Heart right ventricle (tissue), 16 donors: Measurements from ENCODE around the gene MPHOSPH9. TPM values are rescaled to one million over a fixed set of nuclear protein-coding genes. Genes with fewer than 3 reads are reported as not detected.
A peak's percentile ranks its signal among the peaks of the same experiment; 100 is the strongest.

Source experiments
- ATAC-seq, 8 donors: fragments of 200-7000 bp; cut with Tn5 transposase; one replicate each; pipeline ENCODE4 v1.9.1; 2020; ENCODE audit warnings: mild to moderate bottlenecking in 8 of 8, moderate library complexity in 8 of 8, moderate number of reproducible peaks in 1 of 8
- DNase-seq, 2 donors: peaks; one replicate each; pipeline ENCODE4 v3.0.0-alpha.2; 2020
- H3K27ac ChIP-seq, 10 donors: fragments of 200-600 bp; sonication (generic) in 2 of 10; one replicate each; pipeline versions ENCODE4 v1.5.0 to v1.8.0; 2020 to 2022; ENCODE audit warnings: mild to moderate bottlenecking in 3 of 10
- H3K27me3 ChIP-seq, 7 donors: fragments of 200-600 bp; one replicate each; pipeline ENCODE4 v1.8.0; 2021 to 2022; ENCODE audit warnings: mild to moderate bottlenecking in 2 of 7
- H3K36me3 ChIP-seq, 9 donors: fragments of 200-600 bp; sonication (generic) in 1 of 9; one replicate each; pipeline versions ENCODE4 v1.5.0 to v1.8.0; 2020 to 2022; ENCODE audit warnings: mild to moderate bottlenecking in 2 of 9
- H3K4me1 ChIP-seq, 9 donors: fragments of 200-600 bp; sonication (generic) in 1 of 9; one replicate each; pipeline versions ENCODE4 v1.5.0 to v1.8.0; 2020 to 2022; ENCODE audit warnings: mild to moderate bottlenecking in 4 of 9
- H3K4me3 ChIP-seq, 10 donors: fragments of 200-600 bp; sonication (generic) in 2 of 10; one replicate each; pipeline versions ENCODE4 v1.5.0 to v1.8.0; 2020 to 2022; ENCODE audit warnings: mild to moderate bottlenecking in 7 of 10, moderate library complexity in 2 of 10
- H3K9me3 ChIP-seq, 11 donors: fragments of 200-600 bp in 10 of 11; sonication (generic) in 2 of 11; one replicate each; pipeline versions ENCODE4 v1.5.0 to v1.8.0; 2013 to 2022; ENCODE audit warnings: mild to moderate bottlenecking in 2 of 11, control low read depth in 1 of 11, moderate library complexity in 1 of 11
- WGBS, 2 donors: extraction: QIAGEN DNeasy Blood & Tissue Kit; methylation state at CpG; one replicate each; pipeline ENCODE4 v1.1.7; 2013; ENCODE audit warnings: inconsistent platforms in 1 of 2; 5-methylcytosine and 5-hydroxymethylcytosine counted together
- intact Hi-C, 10 donors: fragments of 100-400 bp; cut with DNase I; formaldehyde crosslinking; loops; one replicate each; pipeline versions ENCODE4 v1.11.1 to v1.14.2; 2022
- long read RNA-seq, 3 donors: library from polyadenylated mRNA; unstranded; transcript quantifications; one replicate each; pipeline ENCODE4 v2.0.0, GENCODE V29; 2020 to 2021
- polyA plus RNA-seq, 2 donors: library from polyadenylated mRNA; stranded (reverse); fragments of 200-250 nt; gene quantifications; one replicate each; pipeline ENCODE4 v1.2.3, GENCODE V29; 2013
- total RNA-seq, 10 donors: library from RNA; stranded (reverse); fragmentation: NEBNext Ultra II Directional in 3 of 10; extraction: Animal tissue kit (Norgen Biotek cat#: 25700) in 3 of 10; gene quantifications; one replicate each; pipeline versions ENCODE4 v1.2.1 to v1.2.4, GENCODE V29; 2021 to 2023
- TF ChIP-seq, protein P1 (sequence below), 9 donors: fragments of 200-600 bp; sonication (generic) in 2 of 9; IDR thresholded peaks; one replicate each; pipeline versions ENCODE4 v1.5.0 to v1.8.0; 2021 to 2022; ENCODE audit warnings: antibody characterized with exemption in 9 of 9, mild to moderate bottlenecking in 5 of 9, moderate library complexity in 1 of 9
- donor health status: Arrhythmogenic right ventricular cardiomyopathy.
- donor health status: ischemic (EF 13 %, LVEDD 7.1; RV severe dilation, severe dysfunction).
- donor health status: healthy with polysubstance abuse.
- donor health status: DM: no; HTN: yes; CAD: no.
- donor health status: DM: no; HTN: no; CAD: no.
- donor health status: ischemic (EF 25% LVEDD 6.9; RV normal size, moderate dysfunction).
- donor health status: ischemic (EF 25% LVEDD 5.7; RV mildly dilated, moderate dysfunction).
- donor health status: healthy.
- donor health status: DM: yes; HTN: yes; CAD: no.
- donor health status: Ischemic cardiomyopathy.
- donor health status: ischemic (EF 35%, LVEDD 5.7; RV mildly dilated, moderate dysfunction).
- donor health status: nonischemic (EF 11% LVEDD 7.7; RV severe dilation, severe dysfunction).
- donor health status: DM: yes; HTN: yes; CAD: no.
- donor health status: PGD.
- donor health status: ischemic (EF 29% LVEDD 5.4; RV normal size, mild dysfunction).
- donor health status: nonischemic (EF 23%, LVEDD 6.1; RV moderate dilation, normal function).

MPHOSPH9 gene, protein sequence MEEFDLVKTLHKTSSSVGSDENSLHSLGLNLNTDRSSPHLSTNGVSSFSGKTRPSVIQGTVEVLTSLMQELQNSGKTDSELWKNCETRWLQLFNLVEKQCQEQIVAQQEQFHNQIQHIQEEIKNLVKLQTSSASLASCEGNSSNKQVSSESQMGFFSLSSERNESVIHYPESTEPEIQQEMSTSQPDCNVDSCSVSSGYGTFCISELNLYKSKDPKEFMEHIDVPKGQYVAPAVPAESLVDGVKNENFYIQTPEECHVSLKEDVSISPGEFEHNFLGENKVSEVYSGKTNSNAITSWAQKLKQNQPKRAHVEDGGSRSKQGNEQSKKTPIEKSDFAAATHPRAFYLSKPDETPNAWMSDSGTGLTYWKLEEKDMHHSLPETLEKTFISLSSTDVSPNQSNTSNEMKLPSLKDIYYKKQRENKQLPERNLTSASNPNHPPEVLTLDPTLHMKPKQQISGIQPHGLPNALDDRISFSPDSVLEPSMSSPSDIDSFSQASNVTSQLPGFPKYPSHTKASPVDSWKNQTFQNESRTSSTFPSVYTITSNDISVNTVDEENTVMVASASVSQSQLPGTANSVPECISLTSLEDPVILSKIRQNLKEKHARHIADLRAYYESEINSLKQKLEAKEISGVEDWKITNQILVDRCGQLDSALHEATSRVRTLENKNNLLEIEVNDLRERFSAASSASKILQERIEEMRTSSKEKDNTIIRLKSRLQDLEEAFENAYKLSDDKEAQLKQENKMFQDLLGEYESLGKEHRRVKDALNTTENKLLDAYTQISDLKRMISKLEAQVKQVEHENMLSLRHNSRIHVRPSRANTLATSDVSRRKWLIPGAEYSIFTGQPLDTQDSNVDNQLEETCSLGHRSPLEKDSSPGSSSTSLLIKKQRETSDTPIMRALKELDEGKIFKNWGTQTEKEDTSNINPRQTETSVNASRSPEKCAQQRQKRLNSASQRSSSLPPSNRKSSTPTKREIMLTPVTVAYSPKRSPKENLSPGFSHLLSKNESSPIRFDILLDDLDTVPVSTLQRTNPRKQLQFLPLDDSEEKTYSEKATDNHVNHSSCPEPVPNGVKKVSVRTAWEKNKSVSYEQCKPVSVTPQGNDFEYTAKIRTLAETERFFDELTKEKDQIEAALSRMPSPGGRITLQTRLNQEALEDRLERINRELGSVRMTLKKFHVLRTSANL
- total RNA-seq (10 to 100 TPM; 19.7 to 33.6 (median 27.1) TPM), polyA plus RNA-seq (10 to 100 TPM in 1 of 2 donors, 1 to 10 TPM in 1; 4.1 to 11.3 TPM)
- long read RNA-seq, donor 1, full-length matches to known transcripts, result 3 of 22 reads
- long read RNA-seq, donor 1, partial matches to known transcripts, result 3 of 22 reads
- long read RNA-seq, donor 1, other reads (novel, unspliced or antisense), result 16 of 22 reads
- long read RNA-seq, donor 2, full-length matches to known transcripts, result 1 of 9 reads
- long read RNA-seq, donor 2, partial matches to known transcripts, result 0 of 9 reads
- long read RNA-seq, donor 2, other reads (novel, unspliced or antisense), result 8 of 9 reads
- long read RNA-seq, donor 3, full-length matches to known transcripts, result 2 of 25 reads
- long read RNA-seq, donor 3, partial matches to known transcripts, result 7 of 25 reads
- long read RNA-seq, donor 3, other reads (novel, unspliced or antisense), result 16 of 25 reads

DNA sequence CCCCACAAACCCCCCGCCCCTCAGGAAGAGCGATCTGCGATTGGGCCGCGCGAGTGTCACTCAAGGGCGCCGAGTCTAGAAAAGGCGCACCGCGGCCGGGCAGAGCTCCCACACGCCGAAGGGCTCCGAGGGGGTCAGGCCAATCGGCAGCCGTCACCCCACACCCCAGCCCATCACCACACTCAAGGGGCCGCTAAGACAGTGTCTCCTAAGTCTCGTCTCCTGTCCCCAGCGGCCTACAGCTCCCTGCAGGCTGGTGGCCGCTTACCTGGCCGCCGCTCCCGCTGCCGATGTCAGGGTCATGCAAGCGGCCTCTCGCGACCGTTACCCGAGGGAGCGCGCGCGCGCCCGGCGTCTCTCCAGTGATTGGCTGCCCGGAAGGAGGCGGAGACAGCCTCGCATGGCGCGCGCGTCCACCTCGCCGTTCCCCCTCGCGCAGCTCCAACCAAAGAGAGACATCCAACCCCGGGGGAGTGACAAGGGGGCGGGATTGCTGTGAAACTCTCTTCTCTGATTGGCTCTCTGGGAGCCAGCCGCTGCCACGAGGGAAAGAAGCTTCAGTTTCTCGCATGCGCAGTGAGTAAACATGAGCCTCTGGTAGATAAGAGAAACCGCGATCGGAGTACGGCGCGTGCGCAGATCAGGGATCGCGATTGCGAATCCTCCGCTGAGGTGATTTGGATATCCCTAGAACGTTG is at the start of gene MPHOSPH9, which contains the start of gene MTRFR:
Gene MPHOSPH9 (minus strand): TSS at position 335 of the 698 bp plus-strand sequence. CDS start 2,777 bp downstream, outside the sequence.
Gene MTRFR (plus strand): TSS at position 630 of the 698 bp plus-strand sequence. CDS start 20,239 bp downstream, outside the sequence.
- Histone ChIP-seq H3K4me3 (peak within 1 kb of the TSS; percentile 79 to 97 (median 87)), H3K27me3 (no peaks in the 10 kb centered on the region), H3K36me3 (peaks cover 0 to 23% (median 0%) of the 10 kb centered on the region in 9 donors), H3K4me1 (peaks cover 2 to 56% (median 34%) of the 10 kb centered on the region in 9 donors), H3K9me3 (no peaks in the 10 kb centered on the region), H3K27ac (peak within 1 kb of the TSS; percentile 66 to 96 (median 90))
- TF ChIP-seq, protein P1, sequence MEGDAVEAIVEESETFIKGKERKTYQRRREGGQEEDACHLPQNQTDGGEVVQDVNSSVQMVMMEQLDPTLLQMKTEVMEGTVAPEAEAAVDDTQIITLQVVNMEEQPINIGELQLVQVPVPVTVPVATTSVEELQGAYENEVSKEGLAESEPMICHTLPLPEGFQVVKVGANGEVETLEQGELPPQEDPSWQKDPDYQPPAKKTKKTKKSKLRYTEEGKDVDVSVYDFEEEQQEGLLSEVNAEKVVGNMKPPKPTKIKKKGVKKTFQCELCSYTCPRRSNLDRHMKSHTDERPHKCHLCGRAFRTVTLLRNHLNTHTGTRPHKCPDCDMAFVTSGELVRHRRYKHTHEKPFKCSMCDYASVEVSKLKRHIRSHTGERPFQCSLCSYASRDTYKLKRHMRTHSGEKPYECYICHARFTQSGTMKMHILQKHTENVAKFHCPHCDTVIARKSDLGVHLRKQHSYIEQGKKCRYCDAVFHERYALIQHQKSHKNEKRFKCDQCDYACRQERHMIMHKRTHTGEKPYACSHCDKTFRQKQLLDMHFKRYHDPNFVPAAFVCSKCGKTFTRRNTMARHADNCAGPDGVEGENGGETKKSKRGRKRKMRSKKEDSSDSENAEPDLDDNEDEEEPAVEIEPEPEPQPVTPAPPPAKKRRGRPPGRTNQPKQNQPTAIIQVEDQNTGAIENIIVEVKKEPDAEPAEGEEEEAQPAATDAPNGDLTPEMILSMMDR (IDR thresholded peaks at IDR 0.05), result no peak
- intact Hi-C loops, result loop anchor here in 8 of 10 donors (2.0 to 10.0 kb wide), 8 partner anchors 81 to 438 kb away; partner anchors contain the start of genes ARL6IP4 (in 4 of the 8), ABCB9 (in 1 of the 8) and PITPNM2 (in 1 of the 8)
- 0% methylated on average over 66 of the region's 66 CpGs for WGBS, 2 donors
- DNase-seq, result peak; percentile 98 to 100
- peak; percentile 99 for ATAC-seq

DNA sequence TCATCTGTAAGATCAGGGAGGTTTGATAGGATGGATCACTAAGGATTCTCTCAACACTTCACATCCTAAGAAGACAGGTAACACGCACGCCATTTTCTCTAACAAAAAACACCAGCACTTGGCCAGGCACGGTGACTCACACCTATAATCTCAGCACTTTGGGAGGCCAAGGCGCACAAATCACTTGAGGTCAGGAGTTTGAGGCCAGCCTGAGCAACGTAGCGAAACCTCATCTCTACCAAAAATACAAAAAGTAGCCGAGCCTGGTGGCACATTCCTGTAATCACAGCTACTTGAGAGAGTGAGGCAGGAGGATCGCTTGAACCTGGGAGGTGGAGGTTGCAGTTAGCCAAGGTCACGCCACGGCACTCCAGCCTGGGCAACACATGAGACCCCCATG is 49.2 kb upstream of the MPHOSPH9 start:
- intact Hi-C loops, result no loop called here
- TF ChIP-seq, protein P1 (IDR thresholded peaks at IDR 0.05), result no peak
- no peak for ATAC-seq

DNA sequence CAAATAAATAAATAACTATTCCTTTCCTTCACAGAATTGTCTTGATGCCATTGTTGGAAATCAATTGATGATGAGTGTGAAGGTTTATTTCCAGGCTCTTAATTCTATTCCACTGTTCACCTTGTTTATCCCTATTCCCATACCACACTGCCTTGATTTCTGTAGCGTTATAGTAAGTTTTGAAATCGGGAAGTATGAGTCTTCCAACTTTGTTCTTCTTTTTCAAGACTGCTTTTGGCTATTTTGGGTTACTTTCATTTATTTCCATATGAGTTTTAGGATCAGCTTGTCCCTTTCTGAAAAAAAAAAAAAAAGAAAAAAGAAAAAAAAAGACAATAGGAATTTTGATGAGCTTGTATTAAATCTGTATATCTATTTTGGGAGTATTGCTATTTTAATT is 48.0 kb upstream of the MPHOSPH9 start:
- no peak overlapping the region for H3K27ac ChIP-seq
- no peak overlapping the region for H3K4me3 ChIP-seq
- H3K4me1 ChIP-seq, result peaks cover 0 to 20% (median 0%) of the 10 kb centered on the region in 9 donors
- ATAC-seq (no peak), DNase-seq (no peak)
- intact Hi-C loops, result no loop called here
- H3K9me3 ChIP-seq, result no peaks in the 10 kb centered on the region
- no peaks in the 10 kb centered on the region for H3K27me3 ChIP-seq
- TF ChIP-seq, protein P1 (IDR thresholded peaks at IDR 0.05), result no peak
- H3K36me3 ChIP-seq, result no peaks in the 10 kb centered on the region
- WGBS, 2 donors, result 88 to 95% methylated on average over 2 of the region's 2 CpGs

More for the DNA sequence above, 49.2 kb upstream of the MPHOSPH9 start:
- no peak overlapping the region for H3K4me3 ChIP-seq
- no peak for DNase-seq
- H3K27me3 ChIP-seq, result no peaks in the 10 kb centered on the region
- no peak overlapping the region for H3K27ac ChIP-seq
- H3K36me3 ChIP-seq, result no peaks in the 10 kb centered on the region
- H3K9me3 ChIP-seq, result no peaks in the 10 kb centered on the region
- H3K4me1 ChIP-seq, result peaks cover 0 to 20% (median 0%) of the 10 kb centered on the region in 9 donors
- WGBS, 2 donors, result 90 to 94% methylated on average over 10 of the region's 10 CpGs
